OCI-LY3 (cell line): ENCODE measurements around the gene GJA8.
"Not testable (repeated sequence)": the region's sequence is repeated elsewhere in the genome, so short reads cannot be mapped to it uniquely, and the experiment has no call there.

ENCODE experiments used
- EZH2phosphoT487 ChIP-seq: fragments of 200-600 bp; shearing (Covaris generic); IDR thresholded peaks from 2 replicates; pipeline ENCODE4 v1.6.1; 2018; ENCODE audit warnings: antibody characterized with exemption, mixed run types, low read depth
- TF ChIP-seq, protein P1 (sequence below): fragments of 200-600, 300-600 bp; sonication (generic); IDR thresholded peaks from 2 replicates; pipeline ENCODE4 v1.5.1; 2014; ENCODE audit warnings: antibody characterized with exemption, low read length, low read depth

DNA sequence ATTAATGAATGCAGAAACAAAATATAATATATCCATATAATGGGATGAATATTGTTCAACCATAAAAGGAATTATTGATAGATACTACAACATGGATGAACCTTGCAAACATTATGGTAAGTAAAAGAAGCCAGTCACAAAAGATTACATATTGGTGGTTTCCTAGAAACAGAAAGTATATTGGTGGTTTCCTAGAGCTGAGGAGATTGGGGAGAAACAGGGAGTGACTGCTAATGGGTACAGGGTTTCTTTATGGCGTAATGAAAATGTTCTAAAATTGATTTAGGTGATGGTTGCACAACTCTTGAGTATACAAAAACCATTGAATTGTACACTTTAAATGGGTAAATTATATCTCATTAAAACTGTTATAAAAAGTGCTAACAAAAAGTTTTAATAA is 40.0 kb downstream of the GJA8 start:
- TF ChIP-seq, protein P1, sequence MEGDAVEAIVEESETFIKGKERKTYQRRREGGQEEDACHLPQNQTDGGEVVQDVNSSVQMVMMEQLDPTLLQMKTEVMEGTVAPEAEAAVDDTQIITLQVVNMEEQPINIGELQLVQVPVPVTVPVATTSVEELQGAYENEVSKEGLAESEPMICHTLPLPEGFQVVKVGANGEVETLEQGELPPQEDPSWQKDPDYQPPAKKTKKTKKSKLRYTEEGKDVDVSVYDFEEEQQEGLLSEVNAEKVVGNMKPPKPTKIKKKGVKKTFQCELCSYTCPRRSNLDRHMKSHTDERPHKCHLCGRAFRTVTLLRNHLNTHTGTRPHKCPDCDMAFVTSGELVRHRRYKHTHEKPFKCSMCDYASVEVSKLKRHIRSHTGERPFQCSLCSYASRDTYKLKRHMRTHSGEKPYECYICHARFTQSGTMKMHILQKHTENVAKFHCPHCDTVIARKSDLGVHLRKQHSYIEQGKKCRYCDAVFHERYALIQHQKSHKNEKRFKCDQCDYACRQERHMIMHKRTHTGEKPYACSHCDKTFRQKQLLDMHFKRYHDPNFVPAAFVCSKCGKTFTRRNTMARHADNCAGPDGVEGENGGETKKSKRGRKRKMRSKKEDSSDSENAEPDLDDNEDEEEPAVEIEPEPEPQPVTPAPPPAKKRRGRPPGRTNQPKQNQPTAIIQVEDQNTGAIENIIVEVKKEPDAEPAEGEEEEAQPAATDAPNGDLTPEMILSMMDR = not testable (repeated sequence)
- TF ChIP-seq EZH2phosphoT487 = not testable (repeated sequence)
